Ishikawa (cell line): ENCODE data around the gene MAP10.

Source experiments
- CEBPB ChIP-seq: IDR thresholded peaks from 2 replicates; pipeline ENCODE4 v1.6.1; 2012
- CREB1 ChIP-seq: IDR thresholded peaks from 2 replicates; pipeline ENCODE4 v1.6.1; 2012; ENCODE audit warnings: low read depth
- EGR1 ChIP-seq: IDR thresholded peaks from 2 replicates; pipeline ENCODE4 v1.6.1; 2012
- EP300 ChIP-seq: IDR thresholded peaks from 2 replicates; pipeline ENCODE4 v1.6.1; 2012; ENCODE audit warnings: borderline replicate concordance
- FOXM1 ChIP-seq: IDR thresholded peaks from 2 replicates; pipeline ENCODE4 v1.6.1; 2012; ENCODE audit warnings: low read depth, borderline replicate concordance
- NFIC ChIP-seq: IDR thresholded peaks from 2 replicates; pipeline ENCODE4 v1.6.1; 2012
- RAD21 ChIP-seq: IDR thresholded peaks from 2 replicates; pipeline ENCODE4 v1.6.1; 2012; ENCODE audit warnings: low read depth
- TAF1 ChIP-seq: IDR thresholded peaks from 2 replicates; pipeline ENCODE4 v1.6.1; 2012; ENCODE audit warnings: low read depth, mild to moderate bottlenecking
- TCF12 ChIP-seq: IDR thresholded peaks from 2 replicates; pipeline ENCODE4 v1.6.1; 2012; ENCODE audit warnings: low read depth
- TEAD4 ChIP-seq: IDR thresholded peaks from 2 replicates; pipeline ENCODE4 v1.6.1; 2012
- YY1 ChIP-seq: IDR thresholded peaks from 2 replicates; pipeline ENCODE4 v1.6.1; 2012; ENCODE audit warnings: low read depth
- ZBTB7A ChIP-seq: IDR thresholded peaks from 2 replicates; pipeline ENCODE4 v1.6.1; 2012; ENCODE audit warnings: low read depth
- TF ChIP-seq, protein P1 (sequence below): IDR thresholded peaks from 2 replicates; pipeline ENCODE4 v1.6.1; 2012
- TF ChIP-seq, protein P2 (sequence below): IDR thresholded peaks from 2 replicates; pipeline ENCODE4 v1.6.1; 2012; ENCODE audit warnings: low read depth, mild to moderate bottlenecking
- TF ChIP-seq, protein P3 (sequence below): IDR thresholded peaks from 2 replicates; pipeline ENCODE4 v1.6.1; 2012

MAP10 gene

DNA sequence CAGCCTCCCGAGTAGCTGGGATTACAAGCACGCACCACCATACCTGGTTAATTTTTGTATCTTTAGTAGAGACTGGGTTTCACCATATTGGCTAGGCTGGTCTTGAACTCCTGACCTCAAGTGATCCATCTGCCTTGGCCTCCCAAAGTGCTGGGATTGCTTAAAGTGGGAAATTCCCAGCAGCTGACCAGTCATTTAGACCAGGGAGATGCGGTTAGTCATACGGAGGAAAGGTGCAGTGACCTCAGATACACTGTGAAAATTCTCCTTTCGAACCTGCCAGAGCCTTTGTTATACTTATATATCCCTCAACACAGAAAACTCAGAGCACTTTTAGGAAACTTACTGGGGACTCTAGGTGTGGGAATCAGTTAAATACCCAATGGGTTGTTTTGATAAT is 39.6 kb downstream of the MAP10 start:
- TF ChIP-seq CEBPB (no peak), ZBTB7A (no peak), CREB1 (no peak), TEAD4 (no peak), RAD21 (no peak), YY1 (no peak), NFIC (no peak), EGR1 (no peak), TCF12 (no peak), EP300 (no peak), TAF1 (no peak), FOXM1 (no peak)
- TF ChIP-seq, protein P1, sequence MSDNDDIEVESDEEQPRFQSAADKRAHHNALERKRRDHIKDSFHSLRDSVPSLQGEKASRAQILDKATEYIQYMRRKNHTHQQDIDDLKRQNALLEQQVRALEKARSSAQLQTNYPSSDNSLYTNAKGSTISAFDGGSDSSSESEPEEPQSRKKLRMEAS, result no peak
- TF ChIP-seq, protein P2, sequence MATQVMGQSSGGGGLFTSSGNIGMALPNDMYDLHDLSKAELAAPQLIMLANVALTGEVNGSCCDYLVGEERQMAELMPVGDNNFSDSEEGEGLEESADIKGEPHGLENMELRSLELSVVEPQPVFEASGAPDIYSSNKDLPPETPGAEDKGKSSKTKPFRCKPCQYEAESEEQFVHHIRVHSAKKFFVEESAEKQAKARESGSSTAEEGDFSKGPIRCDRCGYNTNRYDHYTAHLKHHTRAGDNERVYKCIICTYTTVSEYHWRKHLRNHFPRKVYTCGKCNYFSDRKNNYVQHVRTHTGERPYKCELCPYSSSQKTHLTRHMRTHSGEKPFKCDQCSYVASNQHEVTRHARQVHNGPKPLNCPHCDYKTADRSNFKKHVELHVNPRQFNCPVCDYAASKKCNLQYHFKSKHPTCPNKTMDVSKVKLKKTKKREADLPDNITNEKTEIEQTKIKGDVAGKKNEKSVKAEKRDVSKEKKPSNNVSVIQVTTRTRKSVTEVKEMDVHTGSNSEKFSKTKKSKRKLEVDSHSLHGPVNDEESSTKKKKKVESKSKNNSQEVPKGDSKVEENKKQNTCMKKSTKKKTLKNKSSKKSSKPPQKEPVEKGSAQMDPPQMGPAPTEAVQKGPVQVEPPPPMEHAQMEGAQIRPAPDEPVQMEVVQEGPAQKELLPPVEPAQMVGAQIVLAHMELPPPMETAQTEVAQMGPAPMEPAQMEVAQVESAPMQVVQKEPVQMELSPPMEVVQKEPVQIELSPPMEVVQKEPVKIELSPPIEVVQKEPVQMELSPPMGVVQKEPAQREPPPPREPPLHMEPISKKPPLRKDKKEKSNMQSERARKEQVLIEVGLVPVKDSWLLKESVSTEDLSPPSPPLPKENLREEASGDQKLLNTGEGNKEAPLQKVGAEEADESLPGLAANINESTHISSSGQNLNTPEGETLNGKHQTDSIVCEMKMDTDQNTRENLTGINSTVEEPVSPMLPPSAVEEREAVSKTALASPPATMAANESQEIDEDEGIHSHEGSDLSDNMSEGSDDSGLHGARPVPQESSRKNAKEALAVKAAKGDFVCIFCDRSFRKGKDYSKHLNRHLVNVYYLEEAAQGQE, result no peak
- TF ChIP-seq, protein P3, sequence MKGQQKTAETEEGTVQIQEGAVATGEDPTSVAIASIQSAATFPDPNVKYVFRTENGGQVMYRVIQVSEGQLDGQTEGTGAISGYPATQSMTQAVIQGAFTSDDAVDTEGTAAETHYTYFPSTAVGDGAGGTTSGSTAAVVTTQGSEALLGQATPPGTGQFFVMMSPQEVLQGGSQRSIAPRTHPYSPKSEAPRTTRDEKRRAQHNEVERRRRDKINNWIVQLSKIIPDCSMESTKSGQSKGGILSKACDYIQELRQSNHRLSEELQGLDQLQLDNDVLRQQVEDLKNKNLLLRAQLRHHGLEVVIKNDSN, result no peak

- TF ChIP-seq, protein P2, result no peak
- no peak for TF ChIP-seq EP300
- no peak for TF ChIP-seq EGR1
- TF ChIP-seq, protein P1, result no peak
- no peak for TF ChIP-seq TEAD4
- no peak for TF ChIP-seq YY1
- TF ChIP-seq, protein P3, result no peak
- TF ChIP-seq FOXM1, result no peak
- no peak for TF ChIP-seq ZBTB7A
- TF ChIP-seq TCF12, result no peak
- no peak for TF ChIP-seq RAD21
Observed at GRCh38 chr1:232845406-232845955, 40.3 kb downstream of the MAP10 start.

- no peak for TF ChIP-seq CREB1
- TF ChIP-seq, protein P3, result no peak
Observed at GRCh38 chr1:232851532-232851931, 46.3 kb downstream of the MAP10 start.

DNA sequence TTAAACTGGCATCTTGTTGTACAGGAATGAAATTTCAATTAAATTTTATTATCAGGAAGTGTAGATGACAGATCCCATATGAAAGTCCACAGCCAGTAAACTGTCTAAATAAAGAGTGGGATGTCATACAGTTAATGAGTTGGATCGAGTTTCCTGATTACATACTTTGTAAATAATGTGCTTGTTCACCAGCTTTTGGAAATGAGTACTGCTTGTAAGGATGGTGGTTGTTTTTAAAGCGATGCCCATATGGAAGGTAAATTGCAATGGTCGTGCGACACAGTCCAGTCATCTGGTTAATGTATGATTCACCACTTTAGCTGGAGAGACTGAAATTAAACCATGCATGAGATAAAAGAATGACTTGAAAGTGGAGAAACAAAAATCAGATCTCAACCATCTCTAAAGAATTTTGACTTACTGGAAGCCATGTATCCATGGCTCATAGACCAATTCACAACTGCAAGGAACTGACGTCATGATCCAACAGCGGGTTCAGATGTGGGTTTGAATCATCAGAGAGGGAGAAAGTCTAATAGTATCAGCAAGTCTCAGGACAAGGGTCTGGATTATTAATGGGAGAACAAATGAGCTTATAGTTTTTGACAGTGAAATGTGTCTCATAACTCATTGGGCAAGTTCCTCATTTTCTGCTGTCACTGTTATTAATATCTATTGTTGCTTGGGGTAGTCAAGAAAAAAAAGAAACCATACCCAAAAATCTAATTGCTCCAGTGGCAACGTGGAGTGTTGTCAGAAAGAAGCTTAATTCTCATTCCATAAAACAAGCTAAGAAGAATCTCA is 49.0 kb downstream of the MAP10 start:
- TF ChIP-seq YY1 (no peak), FOXM1 (no peak), ZBTB7A (no peak), CEBPB (no peak), TAF1 (no peak), CREB1 (no peak), TCF12 (no peak), EP300 (no peak), RAD21 (no peak), TEAD4 (no peak), EGR1 (no peak), NFIC (no peak)
- TF ChIP-seq, protein P3, result no peak
- TF ChIP-seq, protein P1, result no peak
- TF ChIP-seq, protein P2, result no peak
